Central memory CD8-positive, alpha-beta T cell (primary cell): ENCODE results near the gene LINS1.
"Not testable (repeated sequence)": the region's sequence is repeated elsewhere in the genome, so short reads cannot be mapped to it uniquely, and the experiment has no call there.

Experiments used
- ATAC-seq: fragments of 150-1000 bp; cut with Tn5 transposase; replicated peaks from 2 replicates; pipeline ENCODE4 v1.10.0; 2022; ENCODE audit warnings: mild to moderate bottlenecking, moderate FRiP score, moderate number of reproducible peaks; ENCODE audit not compliant: poor library complexity, severe bottlenecking; ENCODE audit errors: extremely low read depth
- DNase-seq, 2 donors: peaks; one replicate each; pipeline ENCODE4 v3.0.0; 2021; ENCODE audit warnings: low spot score in 2 of 2
- H3K27ac Mint-ChIP-seq: one replicate; pipeline ENCODE4 v1.8.0; 2022; ENCODE audit warnings: low read depth, mild to moderate bottlenecking, moderate library complexity, mixed read lengths
- H3K27me3 Mint-ChIP-seq: one replicate; pipeline ENCODE4 v1.8.0; 2022; ENCODE audit warnings: mixed read lengths
- H3K36me3 Mint-ChIP-seq: one replicate; pipeline ENCODE4 v1.8.0; 2022; ENCODE audit warnings: mild to moderate bottlenecking, moderate library complexity, mixed read lengths; ENCODE audit not compliant: insufficient read depth
- H3K4me1 Mint-ChIP-seq: one replicate; pipeline ENCODE4 v1.8.0; 2022; ENCODE audit warnings: mixed read lengths
- H3K4me3 Mint-ChIP-seq: one replicate; pipeline ENCODE4 v1.8.0; 2022; ENCODE audit warnings: mild to moderate bottlenecking, moderate library complexity, mixed read lengths
- H3K9me3 Mint-ChIP-seq: one replicate; pipeline ENCODE4 v1.8.0; 2022; ENCODE audit warnings: mixed read lengths

The LINS1 gene

DNA sequence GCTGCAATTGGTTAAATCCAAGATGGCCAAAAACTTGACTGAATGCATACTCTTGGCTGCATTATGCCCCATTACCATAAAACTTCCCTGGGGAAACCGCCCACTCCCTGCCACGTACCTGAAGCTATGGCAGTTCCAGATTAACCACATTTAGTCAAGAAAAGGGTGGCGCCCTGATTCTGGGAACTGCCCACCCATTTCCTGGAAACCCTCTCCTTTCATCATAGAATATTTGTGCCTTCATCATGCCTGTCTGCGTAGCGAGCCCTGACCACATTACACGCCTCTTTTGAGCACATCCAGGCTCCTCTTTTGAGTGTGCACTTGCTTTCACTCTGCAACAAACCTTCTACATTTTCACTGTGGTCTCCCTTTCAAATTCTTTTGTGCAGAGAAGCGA lies 5.2 kb downstream of the LINS1 start:
- peak overlapping the region; percentile 80 for H3K27ac Mint-ChIP-seq
- H3K9me3 Mint-ChIP-seq: no peaks in the 10 kb centered on the region
- H3K36me3 Mint-ChIP-seq: peaks cover 3% of the 10 kb centered on the region
- peak overlapping the region; percentile 64 for H3K4me3 Mint-ChIP-seq
- DNase-seq (peak; percentile 52 to 68), ATAC-seq (peak; percentile 92)
- no peaks in the 10 kb centered on the region for H3K27me3 Mint-ChIP-seq
- H3K4me1 Mint-ChIP-seq: peaks cover 49% of the 10 kb centered on the region

DNA sequence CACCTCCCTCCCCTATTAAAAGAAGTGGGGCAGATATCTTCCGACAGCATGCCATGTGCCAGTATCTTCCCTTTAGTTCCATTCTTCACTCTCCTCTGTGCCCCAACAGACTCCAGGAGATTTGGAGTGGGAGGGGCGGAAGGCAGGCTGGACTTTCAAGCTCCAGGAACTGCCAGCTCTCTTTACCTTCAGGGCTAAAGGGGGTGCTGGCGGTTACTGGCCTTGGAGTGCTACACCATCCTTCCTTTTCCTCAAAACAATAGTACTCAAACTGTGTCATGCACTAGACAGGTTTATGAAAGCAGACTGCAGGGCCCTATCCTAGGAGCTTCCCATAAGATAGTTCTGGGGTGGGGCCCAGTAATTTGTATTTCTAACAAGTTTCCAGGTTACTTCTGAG lies 6.0 kb downstream of the LINS1 start:
- DNase-seq: no peak
- H3K4me3 Mint-ChIP-seq: peak overlapping the region; percentile 64
- H3K9me3 Mint-ChIP-seq: no peaks in the 10 kb centered on the region
- peaks cover 3% of the 10 kb centered on the region for H3K36me3 Mint-ChIP-seq
- peak overlapping the region; percentile 80 for H3K27ac Mint-ChIP-seq
- peaks cover 57% of the 10 kb centered on the region for H3K4me1 Mint-ChIP-seq
- H3K27me3 Mint-ChIP-seq: no peaks in the 10 kb centered on the region
- no peak for ATAC-seq

DNA sequence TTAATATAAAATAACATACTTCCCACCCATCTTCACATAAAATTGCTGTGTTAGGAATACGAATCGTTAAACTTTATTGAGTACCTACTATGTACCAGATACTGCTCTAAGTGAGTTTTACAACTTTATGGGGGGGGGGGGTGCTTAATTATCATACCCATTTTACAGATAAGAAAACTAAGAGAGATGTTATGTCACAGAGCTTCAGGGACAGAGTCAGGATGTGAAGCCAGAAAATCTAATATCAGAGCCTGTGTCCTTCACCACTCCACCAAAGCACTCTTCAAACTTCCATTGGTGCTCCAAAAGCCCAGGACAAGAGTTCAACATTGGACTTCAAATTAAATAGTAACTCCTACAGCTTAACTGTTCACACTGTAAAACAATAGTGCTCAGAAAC lies 8.6 kb downstream of the LINS1 start:
- ATAC-seq: no peak
- DNase-seq: no peak
- Mint-ChIP-seq H3K36me3 (peaks cover 5% of the 10 kb centered on the region), H3K4me1 (peaks cover 52% of the 10 kb centered on the region), H3K4me3 (no peak overlapping the region), H3K27me3 (no peaks in the 10 kb centered on the region), H3K27ac (peak overlapping the region; percentile 35), H3K9me3 (no peaks in the 10 kb centered on the region)

GRCh38 chr15:100592898-100593297 lies 9.1 kb downstream of the LINS1 start:
- Mint-ChIP-seq H3K4me1 (peaks cover 49% of the 10 kb centered on the region), H3K36me3 (peaks cover 5% of the 10 kb centered on the region), H3K27ac (peak overlapping the region; percentile 35), H3K4me3 (no peak overlapping the region), H3K9me3 (no peaks in the 10 kb centered on the region), H3K27me3 (no peaks in the 10 kb centered on the region)
- no peak for DNase-seq
- no peak for ATAC-seq

- peaks cover 40% of the 10 kb centered on the region for H3K4me1 Mint-ChIP-seq
- no peaks in the 10 kb centered on the region for H3K9me3 Mint-ChIP-seq
- H3K27me3 Mint-ChIP-seq: no peaks in the 10 kb centered on the region
- peaks cover 5% of the 10 kb centered on the region for H3K36me3 Mint-ChIP-seq
- no peak overlapping the region for H3K4me3 Mint-ChIP-seq
- no peak overlapping the region for H3K27ac Mint-ChIP-seq
- DNase-seq (no peak), ATAC-seq (no peak)
Measured at GRCh38 chr15:100591835-100592234, 10.1 kb downstream of the LINS1 start.

DNA sequence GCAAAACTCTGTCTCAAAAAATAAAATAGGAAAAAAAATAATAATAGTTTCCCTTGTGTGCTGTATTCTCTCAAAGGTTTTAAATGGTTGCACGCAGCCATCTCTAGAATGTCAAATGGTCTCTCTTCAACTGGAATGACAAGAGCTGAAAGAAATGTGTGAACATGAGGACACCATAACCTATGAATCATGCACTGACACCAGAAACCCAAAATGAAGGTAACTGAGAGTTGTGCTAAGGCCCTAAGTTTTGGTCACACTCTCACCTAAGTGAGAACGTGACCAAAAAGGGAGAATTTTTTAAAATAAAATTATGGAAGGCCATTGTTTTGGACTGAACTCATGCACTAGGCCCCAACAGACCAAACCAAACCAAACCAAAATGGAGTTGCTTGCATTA lies 10.8 kb downstream of the LINS1 start:
- ATAC-seq, H3K9me3 Mint-ChIP-seq, H3K36me3 Mint-ChIP-seq, H3K27ac Mint-ChIP-seq, DNase-seq, H3K4me3 Mint-ChIP-seq, H3K27me3 Mint-ChIP-seq: not testable (repeated sequence)
- H3K4me1 Mint-ChIP-seq: peaks cover 39% of the 10 kb centered on the region

DNA sequence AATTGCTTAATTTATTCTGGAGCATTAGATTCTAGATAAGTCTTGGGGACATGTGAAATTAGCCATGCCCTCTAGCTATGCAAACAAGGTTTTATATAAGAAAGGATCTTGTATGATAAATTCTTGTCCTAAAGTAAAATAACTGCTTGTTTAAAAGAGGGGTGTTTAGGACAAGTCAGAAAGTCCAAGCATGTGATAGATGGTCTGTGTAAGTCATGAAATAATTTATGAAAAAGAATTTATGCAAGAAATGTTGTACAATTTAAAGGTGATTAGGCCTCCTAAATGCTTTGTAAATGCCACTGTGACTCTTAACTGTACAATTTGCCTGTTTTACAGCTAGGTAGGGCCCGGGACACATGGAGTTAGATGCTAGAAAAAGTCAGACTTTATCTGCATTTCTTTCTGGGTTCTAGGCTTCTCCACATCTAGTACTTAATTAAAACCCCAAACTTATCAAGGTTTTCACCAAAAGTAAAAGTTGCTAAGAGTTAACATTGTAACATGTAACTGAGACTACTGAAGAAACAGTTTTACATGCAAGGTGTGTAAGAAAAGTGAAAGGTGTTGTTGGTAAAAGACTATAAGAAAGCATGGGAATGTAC lies 13.2 kb downstream of the LINS1 start:
- H3K36me3 Mint-ChIP-seq: peaks cover 2% of the 10 kb centered on the region
- peaks cover 42% of the 10 kb centered on the region for H3K4me1 Mint-ChIP-seq
- no peak overlapping the region for H3K27ac Mint-ChIP-seq
- DNase-seq (no peak), ATAC-seq (no peak)
- no peak overlapping the region for H3K4me3 Mint-ChIP-seq
- no peaks in the 10 kb centered on the region for H3K27me3 Mint-ChIP-seq
- no peaks in the 10 kb centered on the region for H3K9me3 Mint-ChIP-seq

DNA sequence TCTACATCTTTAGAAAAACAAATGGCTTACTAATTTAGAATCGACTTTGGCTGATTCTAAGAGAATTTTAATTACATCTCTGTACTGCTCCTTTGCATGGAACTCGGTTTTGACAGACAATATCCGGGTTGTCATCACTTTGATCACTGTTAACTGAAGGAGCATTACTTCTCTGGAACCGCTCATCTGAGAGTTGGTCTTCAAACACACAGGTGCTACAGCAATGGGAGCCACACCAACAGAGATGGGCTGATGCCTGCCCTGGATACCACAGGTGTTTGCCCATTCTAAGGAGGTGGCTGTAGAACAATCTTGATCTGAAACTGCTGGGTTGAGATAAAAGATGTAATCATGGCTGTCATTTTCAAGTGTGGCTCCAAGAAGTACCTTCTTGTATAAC lies 21.6 kb downstream of the LINS1 start:
- peaks cover 43% of the 10 kb centered on the region for H3K4me1 Mint-ChIP-seq

GRCh38 chr15:100573526-100573925 lies 28.5 kb downstream of the LINS1 start:
- H3K36me3 Mint-ChIP-seq: peaks cover 32% of the 10 kb centered on the region
- H3K27me3 Mint-ChIP-seq: no peaks in the 10 kb centered on the region
- H3K4me1 Mint-ChIP-seq: peaks cover 22% of the 10 kb centered on the region
- no peak overlapping the region for H3K27ac Mint-ChIP-seq
- ATAC-seq (no peak), DNase-seq (no peak)
- H3K9me3 Mint-ChIP-seq: no peaks in the 10 kb centered on the region
- H3K4me3 Mint-ChIP-seq: no peak overlapping the region

More for the DNA sequence above, 21.6 kb downstream of the LINS1 start:
- peaks cover 12% of the 10 kb centered on the region for H3K36me3 Mint-ChIP-seq
- H3K27me3 Mint-ChIP-seq: no peaks in the 10 kb centered on the region
- no peak overlapping the region for H3K4me3 Mint-ChIP-seq
- ATAC-seq: no peak
- DNase-seq: no peak
- H3K9me3 Mint-ChIP-seq: peaks cover 12% of the 10 kb centered on the region
- no peak overlapping the region for H3K27ac Mint-ChIP-seq

DNA sequence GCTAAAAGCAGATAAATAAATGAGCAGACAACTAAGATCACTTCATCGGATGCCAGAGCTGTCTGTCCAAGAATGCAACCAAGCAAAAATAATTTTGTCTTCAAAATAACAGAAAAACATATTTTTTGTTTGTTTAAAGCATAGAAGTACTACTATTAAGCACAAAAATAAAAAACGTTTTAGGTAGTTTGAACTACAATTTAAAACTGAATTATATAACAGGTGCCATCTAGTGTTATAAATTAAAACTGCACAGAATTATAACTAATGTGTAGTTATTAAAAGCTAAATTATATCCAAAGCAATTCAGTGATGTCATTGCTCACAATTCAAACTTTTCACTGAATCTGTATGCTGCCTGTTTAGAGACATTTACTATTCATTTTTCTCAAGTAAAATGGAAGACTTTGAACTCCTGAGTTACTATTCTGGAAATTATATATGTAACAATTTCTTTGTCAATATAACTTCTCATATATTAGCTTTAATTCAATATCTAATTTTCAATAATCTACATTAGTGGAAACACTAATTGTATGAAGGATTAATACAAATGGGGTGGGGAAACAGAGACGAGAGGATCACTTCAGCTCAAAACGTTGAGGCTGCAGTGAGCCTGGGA lies 29.5 kb downstream of the LINS1 start:
- DNase-seq: no peak
- Mint-ChIP-seq H3K9me3 (no peaks in the 10 kb centered on the region), H3K27ac (no peak overlapping the region), H3K4me1 (peaks cover 22% of the 10 kb centered on the region), H3K27me3 (no peaks in the 10 kb centered on the region), H3K36me3 (peaks cover 34% of the 10 kb centered on the region), H3K4me3 (no peak overlapping the region)
- ATAC-seq: no peak

DNA sequence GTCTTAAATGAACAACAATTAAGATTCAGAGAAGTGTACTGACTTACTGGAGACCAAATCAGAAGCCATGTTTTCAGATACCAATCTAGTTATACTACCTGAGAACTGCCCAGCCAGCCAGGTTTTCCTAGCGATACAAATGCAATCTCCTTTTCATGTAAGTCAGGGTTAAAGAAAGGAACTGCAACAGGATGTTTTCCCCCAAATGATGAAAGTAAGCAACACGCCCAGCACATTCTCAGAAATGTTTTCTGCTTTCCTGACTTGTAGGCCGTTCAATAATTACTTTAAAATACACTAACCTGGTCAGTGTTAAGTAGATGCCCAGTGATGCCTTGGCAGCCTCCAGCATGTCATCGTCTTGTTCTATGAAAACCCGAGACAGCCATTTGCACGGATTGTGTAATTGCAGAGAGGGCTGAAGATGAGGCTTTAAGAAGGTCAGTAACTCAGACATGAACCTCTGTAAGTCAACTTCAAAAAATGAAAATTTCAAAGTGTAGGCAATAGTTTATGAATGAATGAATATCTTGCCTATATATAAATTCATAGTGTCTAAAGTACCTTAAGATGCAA lies 30.3 kb downstream of the LINS1 start:
- no peak for ATAC-seq
- H3K27me3 Mint-ChIP-seq: no peaks in the 10 kb centered on the region
- no peak overlapping the region for H3K27ac Mint-ChIP-seq
- H3K36me3 Mint-ChIP-seq: peaks cover 34% of the 10 kb centered on the region
- no peaks in the 10 kb centered on the region for H3K9me3 Mint-ChIP-seq
- DNase-seq: no peak
- H3K4me1 Mint-ChIP-seq: peaks cover 17% of the 10 kb centered on the region
- H3K4me3 Mint-ChIP-seq: no peak overlapping the region

DNA sequence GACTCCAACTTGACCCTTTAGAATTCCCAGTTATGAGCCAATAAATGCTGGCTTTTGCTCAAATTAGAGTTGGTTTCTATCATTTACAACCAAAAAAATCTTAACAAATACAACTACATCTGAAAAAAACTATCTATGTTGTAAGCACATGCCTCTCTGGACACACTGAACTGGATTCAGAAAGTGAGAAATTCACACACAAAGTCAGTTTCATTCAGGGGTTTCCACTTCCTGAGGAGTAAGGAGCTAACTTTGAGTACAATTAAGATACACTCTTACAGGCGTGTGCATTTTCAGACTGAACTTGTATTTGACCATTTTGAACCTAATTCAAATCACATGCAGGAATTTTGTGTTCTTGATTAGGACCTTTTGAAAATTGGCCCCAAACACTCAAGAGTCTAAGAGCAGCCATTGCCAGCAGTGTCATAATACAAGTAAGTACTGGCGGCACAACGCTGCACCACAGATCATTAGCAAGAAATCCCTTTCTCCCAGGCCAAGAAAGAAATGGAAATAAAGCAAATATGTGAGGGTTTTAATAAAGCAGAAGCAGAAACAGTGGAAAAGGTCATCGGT lies 31.2 kb downstream of the LINS1 start:
- H3K9me3 Mint-ChIP-seq: no peaks in the 10 kb centered on the region
- no peak overlapping the region for H3K27ac Mint-ChIP-seq
- H3K36me3 Mint-ChIP-seq: peaks cover 30% of the 10 kb centered on the region

GRCh38 chr15:100570275-100570674 lies 31.7 kb downstream of the LINS1 start:
- H3K4me3 Mint-ChIP-seq: no peak overlapping the region
- H3K4me1 Mint-ChIP-seq: peaks cover 6% of the 10 kb centered on the region
- peaks cover 27% of the 10 kb centered on the region for H3K36me3 Mint-ChIP-seq
- no peak for ATAC-seq
- no peak for DNase-seq
- H3K27ac Mint-ChIP-seq: no peak overlapping the region
- H3K9me3 Mint-ChIP-seq: no peaks in the 10 kb centered on the region
- no peaks in the 10 kb centered on the region for H3K27me3 Mint-ChIP-seq

More for the DNA sequence above, 31.2 kb downstream of the LINS1 start:
- H3K4me1 Mint-ChIP-seq: peaks cover 8% of the 10 kb centered on the region
- no peak overlapping the region for H3K4me3 Mint-ChIP-seq
- DNase-seq (no peak), ATAC-seq (no peak)
- H3K27me3 Mint-ChIP-seq: no peaks in the 10 kb centered on the region
